GM12865 (cell line): ENCODE measurements around the gene TREML1.

Experiments used
- DNase-seq: peaks from one replicate; pipeline ENCODE4 v3.0.0; 2010; ENCODE audit warnings: low read depth
- H3K4me3 ChIP-seq: 2 replicates; pipeline ENCODE4 v1.5.1; 2011; ENCODE audit warnings: mild to moderate bottlenecking, low read depth, low read length, control low read depth
- CTCF ChIP-seq: IDR thresholded peaks from 2 replicates; pipeline ENCODE4 v1.5.1; 2011; ENCODE audit warnings: low read length, control low read depth, low read depth, inconsistent platforms; ENCODE audit not compliant: insufficient read depth; ENCODE audit errors: missing control alignments

The TREML1 gene

DNA sequence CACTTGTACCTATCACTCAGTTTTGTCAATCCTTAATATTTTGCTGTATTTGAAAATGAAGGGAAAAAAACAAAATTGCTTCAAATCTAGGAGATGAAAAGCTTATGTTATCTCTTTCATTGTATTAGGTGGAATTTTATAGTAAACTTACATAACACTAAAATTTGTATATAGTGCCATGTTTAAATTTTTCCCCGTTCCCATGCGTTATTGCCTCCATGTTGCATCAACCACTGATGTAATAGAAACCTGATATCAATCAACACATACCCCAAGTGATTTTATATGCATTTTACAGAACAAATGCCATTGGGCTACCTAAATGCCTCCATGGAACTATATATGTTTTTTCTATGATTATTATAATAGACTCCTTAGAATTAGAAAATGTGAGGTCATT is 23.5 kb upstream of the TREML1 start:
- DNase-seq: no peak
- no peak overlapping the region for H3K4me3 ChIP-seq
- TF ChIP-seq CTCF: no peak

DNA sequence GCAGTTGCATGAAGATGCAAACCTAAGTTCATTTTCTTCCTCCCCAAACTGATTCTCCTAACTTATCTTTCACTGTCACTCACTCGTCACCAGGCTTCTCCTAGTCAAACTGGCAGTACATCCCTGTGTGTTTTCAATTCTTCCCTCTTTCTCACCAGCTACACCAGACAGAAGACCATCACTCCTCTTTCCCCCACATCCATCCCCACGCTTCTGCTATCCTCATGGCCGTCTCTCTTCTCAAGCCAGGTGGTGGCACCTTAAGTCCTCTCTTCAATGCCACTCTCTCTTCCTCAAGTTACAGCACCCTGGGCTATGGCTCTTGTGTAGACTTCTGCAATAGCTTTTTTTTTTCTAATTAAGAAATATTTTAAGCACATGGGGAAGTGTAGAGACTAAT is 23.1 kb upstream of the TREML1 start:
- no peak for DNase-seq
- no peak overlapping the region for H3K4me3 ChIP-seq
- no peak for TF ChIP-seq CTCF

DNA sequence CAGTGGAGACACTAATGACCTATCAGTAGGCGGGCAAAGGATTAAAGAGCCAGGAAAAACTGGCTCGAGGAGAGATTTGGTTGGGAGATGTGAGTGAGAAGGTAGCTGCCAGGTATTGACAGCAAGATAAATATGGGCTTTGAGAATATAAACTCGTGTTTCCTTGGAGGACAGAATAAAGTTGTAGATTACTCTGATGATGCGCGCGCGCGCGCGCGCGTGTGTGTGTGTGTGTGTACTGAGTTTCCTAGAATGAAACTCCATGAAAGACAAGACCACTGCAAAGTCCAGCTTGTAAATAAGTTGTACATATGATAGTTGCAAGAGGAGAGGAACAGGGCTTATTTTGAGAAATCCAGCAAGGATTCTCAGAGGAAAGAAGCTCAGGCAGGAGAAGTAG is 22.0 kb upstream of the TREML1 start:
- TF ChIP-seq CTCF: no peak

DNA sequence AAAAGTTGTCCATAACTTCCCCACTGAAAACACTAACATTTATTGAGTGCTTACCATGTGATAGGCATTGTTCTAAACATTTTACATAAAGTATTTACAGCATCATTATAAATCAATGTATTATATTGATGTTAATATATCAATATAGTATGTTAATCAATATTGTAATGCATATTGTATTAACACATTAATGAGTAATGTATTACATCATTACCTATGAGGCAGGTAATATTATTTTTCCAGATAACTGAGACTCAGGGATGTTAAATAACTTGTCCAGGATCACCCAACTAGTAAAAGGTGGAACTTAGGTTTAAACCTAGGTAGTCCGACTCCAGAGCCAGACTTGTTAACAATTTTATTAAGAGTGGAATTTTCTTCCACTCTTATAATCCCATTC is 20.9 kb upstream of the TREML1 start:
- no peak for TF ChIP-seq CTCF
- no peak for DNase-seq
- no peak overlapping the region for H3K4me3 ChIP-seq

More for the DNA sequence above, 22.0 kb upstream of the TREML1 start:
- no peak overlapping the region for H3K4me3 ChIP-seq
- DNase-seq: no peak

DNA sequence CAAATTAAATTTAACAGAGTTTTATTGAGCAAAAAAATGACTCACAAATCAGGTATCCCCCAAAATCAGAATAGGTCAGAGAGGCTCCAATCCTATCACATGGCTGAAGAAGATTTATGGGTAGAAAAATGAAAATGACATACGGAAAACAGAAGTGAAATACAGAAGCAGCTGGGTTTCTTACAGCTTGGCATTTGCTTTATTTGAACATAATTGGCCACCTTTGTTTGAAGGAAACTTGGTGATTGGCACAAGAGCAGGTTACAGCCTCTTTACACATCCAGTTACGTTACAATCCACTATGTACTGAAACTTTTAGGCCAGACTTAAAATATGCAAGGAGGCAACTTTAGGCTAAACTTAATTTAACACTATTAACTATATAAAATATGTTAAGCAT is 20.5 kb upstream of the TREML1 start:
- no peak for DNase-seq
- no peak overlapping the region for H3K4me3 ChIP-seq
- TF ChIP-seq CTCF: no peak

- no peak overlapping the region for H3K4me3 ChIP-seq
- DNase-seq: no peak
- TF ChIP-seq CTCF: no peak
Measured at GRCh38 chr6:41171908-41172307, 17.8 kb upstream of the TREML1 start.

- DNase-seq: no peak
- TF ChIP-seq CTCF: no peak
- no peak overlapping the region for H3K4me3 ChIP-seq
Measured at GRCh38 chr6:41170547-41171160, 16.5 kb upstream of the TREML1 start.
